ENCODE data around the gene CELF4. TPM values are rescaled to one million over a fixed set of nuclear protein-coding genes. Genes with fewer than 3 reads are reported as not detected.

CELF4 gene
- total RNA-seq, 1 donor from 2014 or later, result not detected

GRCh38 chr18:37332628-37333420 is 232.8 kb downstream of the CELF4 start:
- DNase-seq (ENCODE audit: extremely low read depth, low read depth, low spot score), result no peak

- no peak for DNase-seq (ENCODE audit: extremely low read depth, low read depth, low spot score)
These were observed 233.4 kb downstream of the CELF4 start for GRCh38 chr18:37332219-37332618.

- DNase-seq (ENCODE audit: extremely low read depth, low read depth, low spot score), result no peak
These were observed 235.4 kb downstream of the CELF4 start for GRCh38 chr18:37330173-37330572.

- DNase-seq (ENCODE audit: extremely low read depth, low read depth, low spot score), result no peak
These were observed 236.5 kb downstream of the CELF4 start for GRCh38 chr18:37328946-37329719.

- no peak for DNase-seq (ENCODE audit: extremely low read depth, low read depth, low spot score)
These were observed 238.5 kb downstream of the CELF4 start for GRCh38 chr18:37327063-37327577.

- no peak for DNase-seq (ENCODE audit: extremely low read depth, low read depth, low spot score)
These were observed 243.0 kb downstream of the CELF4 start for GRCh38 chr18:37322492-37323035.

- no peak for DNase-seq (ENCODE audit: extremely low read depth, low read depth, low spot score)
These were observed 243.8 kb downstream of the CELF4 start for GRCh38 chr18:37321582-37322491.

- no peak for DNase-seq (ENCODE audit: extremely low read depth, low read depth, low spot score)
These were observed 245.3 kb downstream of the CELF4 start for GRCh38 chr18:37320317-37320716.

GRCh38 chr18:37318360-37319355 is 246.9 kb downstream of the CELF4 start:
- no peak for DNase-seq (ENCODE audit: extremely low read depth, low read depth, low spot score)

- no peak for DNase-seq (ENCODE audit: extremely low read depth, low read depth, low spot score)
These were observed 248.1 kb downstream of the CELF4 start for GRCh38 chr18:37317486-37317885.

GRCh38 chr18:37316468-37316867 is 249.1 kb downstream of the CELF4 start:
- no peak for DNase-seq (ENCODE audit: extremely low read depth, low read depth, low spot score)

GRCh38 chr18:37315935-37316334 is 249.7 kb downstream of the CELF4 start:
- no peak for DNase-seq (ENCODE audit: extremely low read depth, low read depth, low spot score)

GRCh38 chr18:37314534-37314933 is 251.1 kb downstream of the CELF4 start:
- no peak for DNase-seq (ENCODE audit: extremely low read depth, low read depth, low spot score)

GRCh38 chr18:37313624-37314023 is 252.0 kb downstream of the CELF4 start:
- no peak for DNase-seq (ENCODE audit: extremely low read depth, low read depth, low spot score)

GRCh38 chr18:37309861-37310260 is 255.7 kb downstream of the CELF4 start:
- no peak for DNase-seq (ENCODE audit: extremely low read depth, low read depth, low spot score)

- no peak for DNase-seq (ENCODE audit: extremely low read depth, low read depth, low spot score)
These were observed 256.5 kb downstream of the CELF4 start for GRCh38 chr18:37309059-37309458.

- no peak for DNase-seq (ENCODE audit: extremely low read depth, low read depth, low spot score)
These were observed 258.4 kb downstream of the CELF4 start for GRCh38 chr18:37307181-37307580.

- DNase-seq (ENCODE audit: extremely low read depth, low read depth, low spot score), result no peak
These were observed 259.2 kb downstream of the CELF4 start for GRCh38 chr18:37306432-37306831.

- no peak for DNase-seq (ENCODE audit: extremely low read depth, low read depth, low spot score)
These were observed 260.5 kb downstream of the CELF4 start for GRCh38 chr18:37305066-37305465.
